SK-N-SH treated with all-trans-retinoic acid at 6 μM for 48 hours (cell line): ENCODE results near the gene PHPT1.

Experiments used
- BACH2 ChIP-seq: fragments of 250-450 bp; sonication (Bioruptor Pico); IDR thresholded peaks from 2 replicates; pipeline ENCODE4 v1.9.0; 2021; ENCODE audit warnings: mild to moderate bottlenecking, borderline replicate concordance
- CREB5 ChIP-seq: fragments of 250-450 bp; sonication (Bioruptor Pico); IDR thresholded peaks from 2 replicates; pipeline ENCODE4 v1.5.1; 2020; ENCODE audit warnings: low read depth, mild to moderate bottlenecking, moderate library complexity
- ISL1 ChIP-seq: fragments of 250-450 bp; sonication (Bioruptor Pico); IDR thresholded peaks from 2 replicates; pipeline ENCODE4 v2.1.2; 2022; ENCODE audit warnings: mild to moderate bottlenecking, moderate library complexity
- PATZ1 ChIP-seq: fragments of 250-450 bp; sonication (Bioruptor Pico); IDR thresholded peaks from 2 replicates; pipeline ENCODE4 v1.8.0; 2020; ENCODE audit warnings: mild to moderate bottlenecking, moderate library complexity, borderline replicate concordance
- POU6F1 ChIP-seq: fragments of 250-450 bp; sonication (Bioruptor Pico); IDR thresholded peaks from 2 replicates; pipeline ENCODE4 v1.8.0; 2021; ENCODE audit warnings: low read depth, mild to moderate bottlenecking, moderate library complexity, borderline replicate concordance
- RARB ChIP-seq: fragments of 250-450 bp; sonication (Bioruptor Pico); IDR thresholded peaks from 2 replicates; pipeline ENCODE4 v1.8.0; 2021; ENCODE audit warnings: mild to moderate bottlenecking, moderate library complexity
- TCF4 ChIP-seq: fragments of 250-450 bp; sonication (Bioruptor Pico); IDR thresholded peaks from 2 replicates; pipeline ENCODE4 v1.8.0; 2021; ENCODE audit warnings: mild to moderate bottlenecking, moderate library complexity, borderline replicate concordance
- TOX ChIP-seq: fragments of 250-450 bp; sonication (Bioruptor Pico); IDR thresholded peaks from 2 replicates; pipeline ENCODE4 v1.8.0; 2021; ENCODE audit warnings: mild to moderate bottlenecking, moderate library complexity, borderline replicate concordance
- ZNF70 ChIP-seq: fragments of 450-650 bp; formaldehyde crosslinking; IDR thresholded peaks from 2 replicates; pipeline ENCODE4 v1.5.0; 2020; ENCODE audit warnings: mild to moderate bottlenecking, moderate library complexity

GRCh38 chr9:136844761-136845464, 4.3 kb upstream of the PHPT1 start:
- no peak for TF ChIP-seq ZNF70 (CRISPR knock-in tag)
- no peak for TF ChIP-seq CREB5 (CRISPR knock-in tag)
- TF ChIP-seq ISL1: no peak
- TF ChIP-seq TCF4: no peak
- no peak for TF ChIP-seq PATZ1 (CRISPR knock-in tag)
- no peak for TF ChIP-seq TOX
- TF ChIP-seq POU6F1 (CRISPR knock-in tag): no peak
- no peak for TF ChIP-seq BACH2 (CRISPR knock-in tag)
- no peak for TF ChIP-seq RARB
